ENCODE measurements around the gene IRF6.

IRF6 gene

DNA sequence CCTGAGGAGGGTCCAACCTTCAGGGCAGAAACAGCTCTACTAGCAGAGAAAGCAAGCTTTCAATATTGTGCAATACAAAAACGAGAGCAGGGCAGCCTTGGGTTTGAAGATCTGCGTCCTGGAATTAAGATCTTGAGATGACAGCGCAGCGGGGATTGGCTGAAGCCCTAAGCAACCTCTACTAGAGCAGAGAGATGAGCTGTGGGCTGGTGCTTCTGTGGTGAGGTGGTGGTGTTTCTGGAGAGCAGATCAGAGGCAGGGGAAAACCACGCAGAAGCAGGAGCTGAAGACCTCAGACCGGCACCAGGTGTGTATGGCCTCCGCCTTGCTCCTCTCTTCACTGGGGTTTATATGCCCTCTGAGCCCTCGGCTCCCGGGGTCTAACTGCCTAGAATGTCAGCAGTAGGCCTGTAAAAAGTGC is 37.6 kb downstream of the IRF6 start:
- no peak overlapping the region for H3K4me3 ChIP-seq (ENCODE audit: low read length)
- H3K9ac ChIP-seq (ENCODE audit: low read length), result no peak overlapping the region
- H3K9me3 ChIP-seq (ENCODE audit: control insufficient read depth, low read depth, low read length), result no peaks in the 10 kb centered on the region
- no peak overlapping the region for H3K27ac ChIP-seq (ENCODE audit: low read length)
- H3K36me3 ChIP-seq (ENCODE audit: control insufficient read depth, low read depth, low read length), result no peaks in the 10 kb centered on the region
- H3K27me3 ChIP-seq (ENCODE audit: control insufficient read depth, insufficient read depth, low read length), result peaks cover 4% of the 10 kb centered on the region
- H3K4me1 ChIP-seq (ENCODE audit: control insufficient read depth, low read depth, low read length), result no peaks in the 10 kb centered on the region

DNA sequence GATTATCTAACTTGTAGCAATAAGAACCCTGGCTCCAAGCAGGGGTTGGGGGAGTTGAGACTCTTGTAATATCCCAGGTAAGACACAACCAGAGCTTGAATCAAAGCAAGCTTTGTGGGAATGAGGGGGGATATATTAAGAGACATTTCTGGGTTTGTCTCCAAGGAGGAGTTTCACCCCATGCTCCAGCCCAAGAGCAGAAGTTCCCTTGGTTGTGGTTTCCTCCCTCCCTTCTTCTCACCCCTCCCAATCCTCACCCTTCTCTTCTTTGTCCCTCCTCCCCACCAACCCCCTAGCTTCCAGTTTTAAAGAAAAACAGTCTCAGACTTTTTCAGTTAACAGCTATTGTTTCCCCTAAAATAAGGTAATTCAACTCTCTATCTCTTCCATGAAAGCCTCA is 38.2 kb downstream of the IRF6 start:
- H3K27me3 ChIP-seq (ENCODE audit: control insufficient read depth, insufficient read depth, low read length), result no peaks in the 10 kb centered on the region
- no peak overlapping the region for H3K9ac ChIP-seq (ENCODE audit: low read length)
- H3K4me1 ChIP-seq (ENCODE audit: control insufficient read depth, low read depth, low read length), result no peaks in the 10 kb centered on the region
- no peaks in the 10 kb centered on the region for H3K36me3 ChIP-seq (ENCODE audit: control insufficient read depth, low read depth, low read length)
- H3K9me3 ChIP-seq (ENCODE audit: control insufficient read depth, low read depth, low read length), result no peaks in the 10 kb centered on the region
- no peak overlapping the region for H3K27ac ChIP-seq (ENCODE audit: low read length)
- H3K4me3 ChIP-seq (ENCODE audit: low read length), result no peak overlapping the region

DNA sequence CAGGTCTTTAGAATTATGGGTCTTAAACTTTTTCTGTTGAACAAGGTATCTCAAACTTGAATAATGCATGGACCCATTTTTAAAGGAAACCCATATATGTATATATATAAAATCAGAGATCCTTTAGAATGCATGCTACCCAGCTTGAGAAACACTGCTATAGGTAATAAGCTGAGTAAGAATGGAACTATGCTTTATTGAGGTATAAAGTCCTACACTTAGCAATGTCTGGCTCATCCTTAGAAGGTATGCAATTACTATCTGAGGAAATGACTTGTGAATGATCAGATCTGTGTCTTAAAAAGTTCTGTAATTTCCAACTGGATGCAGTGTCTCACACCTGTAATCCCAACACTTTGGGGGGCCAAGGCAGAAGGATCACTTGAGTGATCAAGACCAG is 38.8 kb downstream of the IRF6 start:
- Histone ChIP-seq H3K27me3 (ENCODE audit: control insufficient read depth, insufficient read depth, low read length) (no peaks in the 10 kb centered on the region), H3K9me3 (ENCODE audit: control insufficient read depth, low read depth, low read length) (no peaks in the 10 kb centered on the region), H3K9ac (ENCODE audit: low read length) (no peak overlapping the region), H3K4me3 (ENCODE audit: low read length) (no peak overlapping the region), H3K4me1 (ENCODE audit: control insufficient read depth, low read depth, low read length) (no peaks in the 10 kb centered on the region), H3K27ac (ENCODE audit: low read length) (no peak overlapping the region), H3K36me3 (ENCODE audit: control insufficient read depth, low read depth, low read length) (no peaks in the 10 kb centered on the region)

DNA sequence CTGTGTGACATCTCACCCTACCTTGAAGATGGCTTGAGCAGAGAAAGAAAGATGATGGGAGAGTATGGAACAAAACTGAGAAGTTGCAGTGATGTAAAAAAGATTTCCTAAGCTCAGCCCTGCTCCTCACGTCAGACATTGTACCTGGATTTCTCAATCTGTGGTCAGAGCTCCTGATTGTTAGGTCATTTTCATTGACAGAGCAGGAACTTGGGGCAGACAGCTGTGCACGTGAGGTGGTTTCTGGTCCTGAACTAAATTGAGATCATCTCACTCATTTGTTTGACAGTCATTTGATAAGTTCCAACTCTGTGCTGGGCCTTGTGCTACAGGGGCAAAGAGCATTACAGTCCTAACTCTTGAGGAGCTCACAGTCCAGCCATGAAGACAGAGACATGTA is 39.9 kb downstream of the IRF6 start:
- Histone ChIP-seq H3K9ac (ENCODE audit: low read length) (no peak overlapping the region), H3K27me3 (ENCODE audit: control insufficient read depth, insufficient read depth, low read length) (no peaks in the 10 kb centered on the region), H3K27ac (ENCODE audit: low read length) (no peak overlapping the region), H3K4me1 (ENCODE audit: control insufficient read depth, low read depth, low read length) (no peaks in the 10 kb centered on the region), H3K4me3 (ENCODE audit: low read length) (no peak overlapping the region), H3K36me3 (ENCODE audit: control insufficient read depth, low read depth, low read length) (no peaks in the 10 kb centered on the region), H3K9me3 (ENCODE audit: control insufficient read depth, low read depth, low read length) (no peaks in the 10 kb centered on the region)

DNA sequence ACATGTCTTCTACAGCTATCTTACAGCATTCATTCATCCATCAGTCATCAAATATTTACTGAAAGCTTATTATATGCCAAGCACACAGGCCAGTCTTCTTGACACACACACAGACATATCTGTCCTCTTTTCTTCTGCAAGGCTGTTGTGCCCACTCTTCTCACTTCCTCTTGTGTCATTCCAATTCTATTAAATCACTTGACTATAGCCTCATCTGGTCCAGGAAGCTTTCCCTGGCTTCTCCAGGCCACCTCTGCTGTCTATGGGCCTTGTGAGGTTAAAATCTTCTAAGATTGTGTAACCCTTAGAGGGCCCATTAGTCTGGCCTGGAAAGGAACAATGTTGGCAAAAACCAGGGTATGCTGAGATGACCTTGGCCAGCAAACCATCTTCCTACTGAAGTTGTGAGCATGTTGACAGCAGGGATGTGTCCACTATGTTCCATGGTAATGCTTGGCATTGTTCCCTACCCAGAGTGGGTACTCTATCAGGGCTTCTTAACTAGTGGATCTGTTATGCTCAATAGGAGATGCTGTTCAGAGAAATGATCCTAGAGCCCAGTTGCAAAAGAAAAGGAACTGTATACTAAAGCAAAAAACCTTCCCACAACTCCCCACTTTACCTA is 44.8 kb downstream of the IRF6 start:
- Histone ChIP-seq H3K27me3 (ENCODE audit: control insufficient read depth, insufficient read depth, low read length) (no peaks in the 10 kb centered on the region), H3K9me3 (ENCODE audit: control insufficient read depth, low read depth, low read length) (no peaks in the 10 kb centered on the region), H3K27ac (ENCODE audit: low read length) (no peak overlapping the region), H3K4me1 (ENCODE audit: control insufficient read depth, low read depth, low read length) (no peaks in the 10 kb centered on the region), H3K9ac (ENCODE audit: low read length) (no peak overlapping the region), H3K4me3 (ENCODE audit: low read length) (no peak overlapping the region), H3K36me3 (ENCODE audit: control insufficient read depth, low read depth, low read length) (no peaks in the 10 kb centered on the region)

DNA sequence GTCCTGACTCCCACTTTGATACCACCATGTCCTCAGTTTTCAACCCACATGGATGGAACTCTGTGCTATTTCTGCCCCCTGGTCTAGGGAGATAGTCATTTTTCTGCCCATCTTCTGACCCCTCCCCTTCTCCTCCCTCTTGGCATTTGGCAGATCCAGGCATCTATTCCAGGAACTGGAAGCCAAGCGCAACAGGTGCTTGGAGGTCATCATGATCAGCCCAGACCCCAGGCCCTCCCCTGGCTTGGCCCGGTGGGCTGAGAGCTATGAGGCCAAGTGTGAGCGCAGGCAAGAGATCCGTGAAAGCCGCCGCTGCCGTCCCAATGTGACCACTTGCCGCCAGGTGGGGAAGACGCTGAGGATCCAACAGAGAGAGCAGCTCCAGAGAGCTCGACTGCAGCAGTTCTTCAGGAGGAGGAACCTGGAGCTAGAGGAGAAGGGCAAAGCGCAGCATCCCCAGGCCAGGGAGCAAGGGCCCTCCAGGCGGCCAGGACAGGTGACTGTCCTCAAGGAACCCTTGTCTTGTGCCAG is 46.0 kb downstream of the IRF6 start:
- Histone ChIP-seq H3K27ac (ENCODE audit: low read length) (no peak overlapping the region), H3K9me3 (ENCODE audit: control insufficient read depth, low read depth, low read length) (no peaks in the 10 kb centered on the region), H3K36me3 (ENCODE audit: control insufficient read depth, low read depth, low read length) (no peaks in the 10 kb centered on the region), H3K9ac (ENCODE audit: low read length) (no peak overlapping the region), H3K4me3 (ENCODE audit: low read length) (no peak overlapping the region), H3K4me1 (ENCODE audit: control insufficient read depth, low read depth, low read length) (no peaks in the 10 kb centered on the region), H3K27me3 (ENCODE audit: control insufficient read depth, insufficient read depth, low read length) (no peaks in the 10 kb centered on the region)

DNA sequence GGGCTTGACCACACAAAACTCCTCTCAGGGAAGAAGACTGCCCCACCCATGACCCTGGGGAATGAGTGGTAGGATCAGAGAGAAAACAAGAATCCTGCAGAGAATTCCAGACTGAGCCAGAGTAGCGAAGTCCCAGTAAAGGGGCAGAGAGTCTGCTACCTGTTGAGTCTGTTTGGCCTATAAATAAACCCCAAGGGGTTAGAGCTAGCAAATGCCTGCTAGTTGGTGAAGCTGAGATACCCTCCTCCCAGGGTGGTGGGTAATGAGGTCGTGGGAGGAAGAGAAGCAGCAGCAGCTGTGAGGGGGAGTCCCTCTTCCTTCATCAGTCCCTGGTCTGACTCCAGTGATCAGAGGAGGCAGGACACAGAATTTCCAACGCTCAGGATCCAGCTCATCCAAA is 47.5 kb downstream of the IRF6 start:
- H3K36me3 ChIP-seq (ENCODE audit: control insufficient read depth, low read depth, low read length), result no peaks in the 10 kb centered on the region
- H3K4me1 ChIP-seq (ENCODE audit: control insufficient read depth, low read depth, low read length), result no peaks in the 10 kb centered on the region
- no peak overlapping the region for H3K4me3 ChIP-seq (ENCODE audit: low read length)
- no peak overlapping the region for H3K9ac ChIP-seq (ENCODE audit: low read length)
- no peaks in the 10 kb centered on the region for H3K27me3 ChIP-seq (ENCODE audit: control insufficient read depth, insufficient read depth, low read length)
- H3K27ac ChIP-seq (ENCODE audit: low read length), result no peak overlapping the region
- no peaks in the 10 kb centered on the region for H3K9me3 ChIP-seq (ENCODE audit: control insufficient read depth, low read depth, low read length)

DNA sequence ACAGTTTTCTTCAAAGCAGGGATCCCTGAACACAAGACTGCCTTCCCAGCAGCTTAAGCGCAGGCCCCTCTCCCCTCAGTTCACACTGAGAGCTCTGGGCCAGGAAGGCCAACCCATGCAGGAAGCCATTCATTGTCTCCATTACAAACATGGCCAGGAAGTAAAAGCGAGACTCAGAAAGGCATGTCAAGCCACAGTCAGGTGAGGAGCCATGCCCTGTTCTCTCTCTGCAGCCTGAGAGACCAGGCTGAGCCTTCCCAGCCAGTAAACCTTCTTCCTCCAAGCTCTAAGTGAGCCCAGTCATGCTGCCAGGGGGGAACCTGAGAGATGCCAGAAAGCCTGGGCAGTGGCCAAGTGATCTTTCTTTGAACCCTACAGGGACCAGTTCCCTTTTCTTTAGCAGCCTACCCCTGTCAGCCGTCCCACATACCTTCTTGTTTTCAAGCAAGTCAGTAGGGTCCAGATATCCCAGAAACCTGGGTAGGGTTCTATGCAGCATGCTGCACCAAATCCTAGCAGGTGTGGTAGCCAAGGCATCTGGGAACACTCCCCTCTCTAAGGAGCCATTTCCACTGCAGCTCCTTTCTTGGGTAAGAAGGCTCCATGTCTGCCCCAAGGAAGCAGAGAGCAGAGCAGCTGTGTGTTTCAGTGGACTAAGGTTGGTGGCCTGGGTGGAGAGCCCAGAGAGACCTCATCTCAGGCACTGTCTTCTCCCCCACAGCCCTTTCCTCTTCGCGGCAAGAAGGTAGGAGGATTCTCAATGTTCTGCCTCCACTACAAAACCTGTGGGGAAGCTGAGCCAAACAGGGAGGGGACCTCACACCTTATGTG is 49.1 kb downstream of the IRF6 start:
- H3K36me3 ChIP-seq (ENCODE audit: control insufficient read depth, low read depth, low read length), result no peaks in the 10 kb centered on the region
- H3K27ac ChIP-seq (ENCODE audit: low read length), result no peak overlapping the region
- no peak overlapping the region for H3K9ac ChIP-seq (ENCODE audit: low read length)
- H3K4me1 ChIP-seq (ENCODE audit: control insufficient read depth, low read depth, low read length), result no peaks in the 10 kb centered on the region
- H3K9me3 ChIP-seq (ENCODE audit: control insufficient read depth, low read depth, low read length), result no peaks in the 10 kb centered on the region
- no peak overlapping the region for H3K4me3 ChIP-seq (ENCODE audit: low read length)
- H3K27me3 ChIP-seq (ENCODE audit: control insufficient read depth, insufficient read depth, low read length), result peaks cover 3% of the 10 kb centered on the region

DNA sequence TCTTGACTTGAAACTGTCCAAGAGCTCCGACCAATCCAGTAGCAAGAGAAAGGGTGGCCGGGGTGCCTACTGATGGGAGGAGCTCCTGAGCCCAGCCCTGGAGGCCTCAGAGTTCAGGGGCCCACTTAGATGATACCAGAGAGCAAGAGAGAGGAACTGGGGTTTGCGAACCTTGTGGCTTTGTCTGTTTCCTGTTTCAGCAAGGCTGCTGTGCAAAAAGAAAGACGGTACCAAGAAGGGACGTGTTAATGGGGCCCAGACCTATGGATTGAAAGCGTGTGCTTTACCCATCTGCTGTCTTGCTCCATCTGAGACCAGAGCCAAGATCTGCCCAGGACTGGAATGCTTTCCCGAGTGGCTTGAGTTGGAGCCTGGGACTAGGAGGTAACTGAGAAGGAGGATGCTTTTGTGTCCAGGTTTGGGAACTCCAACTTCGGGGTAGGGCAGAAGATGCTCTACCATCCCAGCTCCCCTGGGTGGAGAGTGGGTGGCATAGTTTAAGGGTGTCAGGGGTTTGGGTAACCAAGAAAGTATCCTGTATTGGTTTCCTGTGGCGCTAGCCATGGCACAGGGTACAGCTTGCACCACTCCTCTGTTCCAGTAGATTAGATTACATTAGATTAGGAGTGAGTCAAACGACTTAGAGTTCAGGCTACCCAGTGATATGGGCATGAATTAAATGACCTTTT is 49.9 kb downstream of the IRF6 start, which contains the start of gene TRAF3IP3:
Gene TRAF3IP3, plus strand, starts transcription at position 128 of the 689 bp plus-strand sequence. CDS start 3,987 bp downstream, outside the sequence.
- no peak within 1 kb of the TSS for H3K4me3 ChIP-seq (ENCODE audit: low read length)
- H3K27ac ChIP-seq (ENCODE audit: low read length), result no peak within 1 kb of the TSS
- no peak within 1 kb of the TSS for H3K9ac ChIP-seq (ENCODE audit: low read length)
- H3K4me1 ChIP-seq (ENCODE audit: control insufficient read depth, low read depth, low read length), result no peaks in the 10 kb centered on the region
- no peaks in the 10 kb centered on the region for H3K9me3 ChIP-seq (ENCODE audit: control insufficient read depth, low read depth, low read length)
- no peaks in the 10 kb centered on the region for H3K36me3 ChIP-seq (ENCODE audit: control insufficient read depth, low read depth, low read length)
- peaks cover 3% of the 10 kb centered on the region for H3K27me3 ChIP-seq (ENCODE audit: control insufficient read depth, insufficient read depth, low read length)

DNA sequence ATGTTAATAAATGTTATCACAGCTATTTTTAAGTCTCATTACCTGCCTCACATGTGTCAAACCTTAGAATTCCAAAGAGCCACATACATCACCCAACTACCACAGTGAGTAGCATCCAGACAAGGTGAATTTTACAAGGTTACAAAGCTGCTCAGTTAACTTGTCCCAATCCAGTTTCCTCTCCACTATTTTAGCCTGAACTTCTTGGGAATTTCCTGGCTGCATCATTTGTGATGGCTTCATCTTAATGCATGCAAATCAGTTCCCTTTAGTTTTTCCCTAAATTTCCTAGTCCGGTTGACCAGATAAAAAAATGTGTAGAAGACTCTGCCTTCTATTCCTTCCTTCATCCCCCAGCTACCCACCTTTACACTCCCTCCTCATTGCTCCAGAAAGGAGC is 50.7 kb downstream of the IRF6 start:
- H3K4me1 ChIP-seq (ENCODE audit: control insufficient read depth, low read depth, low read length), result no peaks in the 10 kb centered on the region

DNA sequence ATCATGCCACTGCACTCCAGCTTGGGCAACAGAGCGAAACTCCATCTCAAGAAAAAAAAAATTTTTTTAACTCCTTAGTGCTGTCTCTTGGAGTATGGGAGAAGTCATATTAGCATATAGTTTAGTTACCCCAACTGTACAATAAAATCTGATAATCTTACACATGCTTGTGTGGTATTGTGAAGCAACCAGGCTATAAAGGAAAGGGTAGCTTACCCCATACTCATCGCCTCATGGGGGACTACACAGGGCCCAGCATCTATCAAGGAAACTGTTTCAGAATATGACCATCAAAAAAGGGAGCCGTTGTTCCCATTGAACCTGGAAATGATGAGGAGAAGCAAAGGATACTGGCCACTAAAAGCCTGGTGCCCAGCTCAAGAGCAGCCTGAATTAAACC is 53.1 kb downstream of the IRF6 start:
- H3K36me3 ChIP-seq (ENCODE audit: control insufficient read depth, low read depth, low read length), result no peaks in the 10 kb centered on the region
- no peak overlapping the region for H3K4me3 ChIP-seq (ENCODE audit: low read length)
- peaks cover 12% of the 10 kb centered on the region for H3K27me3 ChIP-seq (ENCODE audit: control insufficient read depth, insufficient read depth, low read length)
- H3K27ac ChIP-seq (ENCODE audit: low read length), result no peak overlapping the region
- peaks cover 10% of the 10 kb centered on the region for H3K4me1 ChIP-seq (ENCODE audit: control insufficient read depth, low read depth, low read length)
- no peaks in the 10 kb centered on the region for H3K9me3 ChIP-seq (ENCODE audit: control insufficient read depth, low read depth, low read length)
- no peak overlapping the region for H3K9ac ChIP-seq (ENCODE audit: low read length)

More for the DNA sequence above, 50.7 kb downstream of the IRF6 start:
- no peak overlapping the region for H3K4me3 ChIP-seq (ENCODE audit: low read length)
- no peak overlapping the region for H3K27ac ChIP-seq (ENCODE audit: low read length)
- H3K36me3 ChIP-seq (ENCODE audit: control insufficient read depth, low read depth, low read length), result no peaks in the 10 kb centered on the region
- H3K27me3 ChIP-seq (ENCODE audit: control insufficient read depth, insufficient read depth, low read length), result peaks cover 3% of the 10 kb centered on the region
- H3K9me3 ChIP-seq (ENCODE audit: control insufficient read depth, low read depth, low read length), result no peaks in the 10 kb centered on the region
- H3K9ac ChIP-seq (ENCODE audit: low read length), result no peak overlapping the region
